IMR-90 (cell line): ENCODE data around the gene FOXL1.

Experiments used
- CEBPB ChIP-seq: IDR thresholded peaks from 2 replicates; pipeline ENCODE4 v1.6.1; 2012; ENCODE audit warnings: low read depth, low read length, improper control_type of control experiment
- CHD1 ChIP-seq: IDR thresholded peaks from 2 replicates; pipeline ENCODE4 v1.6.1; 2012; ENCODE audit warnings: low read depth, low read length, improper control_type of control experiment
- FOS ChIP-seq: fragments of 150-350 bp; IDR thresholded peaks from 2 replicates; pipeline ENCODE4 v1.6.1; 2016; ENCODE audit warnings: low read depth, low read length
- MAFK ChIP-seq: IDR thresholded peaks from 2 replicates; pipeline ENCODE4 v1.6.1; 2012; ENCODE audit warnings: low read depth, low read length, improper control_type of control experiment
- NFE2L2 ChIP-seq: fragments of 150-350 bp; IDR thresholded peaks from 2 replicates; pipeline ENCODE4 v1.6.1; 2016; ENCODE audit warnings: low read depth, mild to moderate bottlenecking, low read length
- POLR2A ChIP-seq: IDR thresholded peaks from 2 replicates; pipeline ENCODE4 v1.6.1; 2012; ENCODE audit warnings: mild to moderate bottlenecking, low read depth, low read length
- RAD21 ChIP-seq: IDR thresholded peaks from 2 replicates; pipeline ENCODE4 v1.6.1; 2012; ENCODE audit warnings: low read length, improper control_type of control experiment
- RCOR1 ChIP-seq: IDR thresholded peaks from 2 replicates; pipeline ENCODE4 v1.6.1; 2012; ENCODE audit warnings: mild to moderate bottlenecking, low read length, improper control_type of control experiment; ENCODE audit not compliant: insufficient replicate concordance
- RFX5 ChIP-seq: IDR thresholded peaks from 2 replicates; pipeline ENCODE4 v1.8.0; 2012; ENCODE audit warnings: low read depth, mild to moderate bottlenecking, low read length, moderate library complexity
- SMC3 ChIP-seq: fragments of 150-350 bp; IDR thresholded peaks from 2 replicates; pipeline ENCODE4 v1.6.1; 2016; ENCODE audit warnings: low read depth, mild to moderate bottlenecking, antibody characterized with exemption, low read length, moderate library complexity
- TF ChIP-seq, protein P1 (sequence below): conservative IDR thresholded peaks from 2 replicates; pipeline ENCODE4 v1.5.1; 2012; ENCODE audit warnings: mild to moderate bottlenecking, low read depth, low read length, improper control_type of control experiment
- TF ChIP-seq, protein P2 (sequence below): fragments of 150-350 bp; IDR thresholded peaks from 2 replicates; pipeline ENCODE4 v1.6.1; 2017; ENCODE audit warnings: mild to moderate bottlenecking, antibody characterized with exemption, low read length, low read depth
- TF ChIP-seq, protein P3 (sequence below): fragments of 150-350 bp; IDR thresholded peaks from 2 replicates; pipeline ENCODE4 v1.6.1; 2016; ENCODE audit warnings: low read depth, mild to moderate bottlenecking, low read length, moderate library complexity, borderline replicate concordance

DNA sequence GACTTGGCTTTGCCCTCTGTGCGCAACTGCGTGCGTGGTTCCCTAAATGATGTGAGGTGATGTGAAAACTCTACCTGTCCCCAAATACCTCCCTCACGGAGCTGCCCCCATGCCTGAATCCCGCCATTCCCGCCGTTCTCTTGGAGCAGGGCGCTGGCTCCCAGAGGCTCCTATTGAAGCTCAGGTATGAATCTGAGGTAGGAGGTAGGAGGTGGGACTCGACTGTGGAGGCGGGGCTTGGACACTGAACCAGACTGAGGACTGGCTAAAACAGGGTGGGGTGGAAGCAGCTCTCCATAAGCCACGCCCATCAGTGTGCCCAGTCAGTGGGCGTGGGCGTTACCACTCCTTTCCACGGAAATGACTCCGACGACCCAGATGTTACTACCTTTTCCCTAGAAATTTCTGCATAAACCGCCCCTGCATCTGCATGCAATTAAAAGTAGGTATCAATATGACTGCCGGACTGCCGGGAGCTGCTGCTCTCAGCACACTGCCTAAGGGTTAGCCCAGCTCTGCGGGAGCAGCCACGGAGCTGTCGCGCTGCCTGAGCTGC is 41.0 kb downstream of the FOXL1 start:
- TF ChIP-seq POLR2A (no peak), CHD1 (no peak), RAD21 (no peak), FOS (no peak), RCOR1 (no peak), NFE2L2 (no peak), CEBPB (no peak), SMC3 (no peak), RFX5 (no peak), MAFK (no peak)
- TF ChIP-seq, protein P1, sequence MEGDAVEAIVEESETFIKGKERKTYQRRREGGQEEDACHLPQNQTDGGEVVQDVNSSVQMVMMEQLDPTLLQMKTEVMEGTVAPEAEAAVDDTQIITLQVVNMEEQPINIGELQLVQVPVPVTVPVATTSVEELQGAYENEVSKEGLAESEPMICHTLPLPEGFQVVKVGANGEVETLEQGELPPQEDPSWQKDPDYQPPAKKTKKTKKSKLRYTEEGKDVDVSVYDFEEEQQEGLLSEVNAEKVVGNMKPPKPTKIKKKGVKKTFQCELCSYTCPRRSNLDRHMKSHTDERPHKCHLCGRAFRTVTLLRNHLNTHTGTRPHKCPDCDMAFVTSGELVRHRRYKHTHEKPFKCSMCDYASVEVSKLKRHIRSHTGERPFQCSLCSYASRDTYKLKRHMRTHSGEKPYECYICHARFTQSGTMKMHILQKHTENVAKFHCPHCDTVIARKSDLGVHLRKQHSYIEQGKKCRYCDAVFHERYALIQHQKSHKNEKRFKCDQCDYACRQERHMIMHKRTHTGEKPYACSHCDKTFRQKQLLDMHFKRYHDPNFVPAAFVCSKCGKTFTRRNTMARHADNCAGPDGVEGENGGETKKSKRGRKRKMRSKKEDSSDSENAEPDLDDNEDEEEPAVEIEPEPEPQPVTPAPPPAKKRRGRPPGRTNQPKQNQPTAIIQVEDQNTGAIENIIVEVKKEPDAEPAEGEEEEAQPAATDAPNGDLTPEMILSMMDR, result no peak
- TF ChIP-seq, protein P2, sequence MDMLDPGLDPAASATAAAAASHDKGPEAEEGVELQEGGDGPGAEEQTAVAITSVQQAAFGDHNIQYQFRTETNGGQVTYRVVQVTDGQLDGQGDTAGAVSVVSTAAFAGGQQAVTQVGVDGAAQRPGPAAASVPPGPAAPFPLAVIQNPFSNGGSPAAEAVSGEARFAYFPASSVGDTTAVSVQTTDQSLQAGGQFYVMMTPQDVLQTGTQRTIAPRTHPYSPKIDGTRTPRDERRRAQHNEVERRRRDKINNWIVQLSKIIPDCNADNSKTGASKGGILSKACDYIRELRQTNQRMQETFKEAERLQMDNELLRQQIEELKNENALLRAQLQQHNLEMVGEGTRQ, result no peak
- TF ChIP-seq, protein P3, sequence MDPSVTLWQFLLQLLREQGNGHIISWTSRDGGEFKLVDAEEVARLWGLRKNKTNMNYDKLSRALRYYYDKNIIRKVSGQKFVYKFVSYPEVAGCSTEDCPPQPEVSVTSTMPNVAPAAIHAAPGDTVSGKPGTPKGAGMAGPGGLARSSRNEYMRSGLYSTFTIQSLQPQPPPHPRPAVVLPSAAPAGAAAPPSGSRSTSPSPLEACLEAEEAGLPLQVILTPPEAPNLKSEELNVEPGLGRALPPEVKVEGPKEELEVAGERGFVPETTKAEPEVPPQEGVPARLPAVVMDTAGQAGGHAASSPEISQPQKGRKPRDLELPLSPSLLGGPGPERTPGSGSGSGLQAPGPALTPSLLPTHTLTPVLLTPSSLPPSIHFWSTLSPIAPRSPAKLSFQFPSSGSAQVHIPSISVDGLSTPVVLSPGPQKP, result no peak
